ENCODE results near the gene ITGAX. TPM values are rescaled to one million over a fixed set of nuclear protein-coding genes. Genes with fewer than 3 reads are reported as not detected.
"Not testable (repeated sequence)": the region's sequence is repeated elsewhere in the genome, so short reads cannot be mapped to it uniquely, and the experiment has no call there.

The ITGAX gene
- total RNA-seq, 4 donors from 2014 or later: 0.11 to 3.2 (median 2.2) TPM

- Histone ChIP-seq H3K4me1 (no peaks in the 10 kb centered on the region), H3K4me3 (replicated peaks in 1 of 3) (no peak overlapping the region), H3K27ac (no peak overlapping the region), H3K27me3 (no peaks in the 10 kb centered on the region), H3K36me3 (no peaks in the 10 kb centered on the region), H3K9me3 (no peaks in the 10 kb centered on the region)
- intact Hi-C loops (cut with DNase I): no loop called here
- no peak for DNase-seq
- TF ChIP-seq POLR2A (IDR thresholded peaks at IDR 0.05) (no peak), CTCF (IDR thresholded peaks at IDR 0.05) (no peak)
- WGBS, 2 donors: 82 to 90% methylated on average over 4 of the region's 4 CpGs
These were observed 59.0 kb downstream of the ITGAX start for GRCh38 chr16:31413943-31414342.

- Histone ChIP-seq H3K27ac (no peak overlapping the region), H3K4me3 (replicated peaks in 1 of 3) (no peak overlapping the region), H3K36me3 (no peaks in the 10 kb centered on the region), H3K4me1 (no peaks in the 10 kb centered on the region), H3K9me3 (no peaks in the 10 kb centered on the region), H3K27me3 (no peaks in the 10 kb centered on the region)
- 66 to 67% methylated on average over 3 to 4 of the region's 4 CpGs for WGBS, 2 donors
- TF ChIP-seq POLR2A (IDR thresholded peaks at IDR 0.05) (no peak), CTCF (IDR thresholded peaks at IDR 0.05) (no peak)
- intact Hi-C loops (cut with DNase I): no loop called here
- no peak for DNase-seq
These were observed 59.7 kb downstream of the ITGAX start for GRCh38 chr16:31414706-31415105.

- no peaks in the 10 kb centered on the region for H3K27me3 ChIP-seq
- H3K4me1 ChIP-seq: no peaks in the 10 kb centered on the region
- no peak overlapping the region for H3K27ac ChIP-seq
- H3K36me3 ChIP-seq: no peaks in the 10 kb centered on the region
- no peak overlapping the region for H3K4me3 ChIP-seq (replicated peaks in 1 of 3)
- 74 to 83% methylated on average over 11 of the region's 11 CpGs for WGBS, 2 donors
- intact Hi-C loops (cut with DNase I): no loop called here
- H3K9me3 ChIP-seq: no peaks in the 10 kb centered on the region
- DNase-seq: no peak
- TF ChIP-seq POLR2A (IDR thresholded peaks at IDR 0.05): no peak
- no peak for TF ChIP-seq CTCF (IDR thresholded peaks at IDR 0.05)
These were observed 61.4 kb downstream of the ITGAX start for GRCh38 chr16:31416371-31416770.

- H3K36me3 ChIP-seq; intact Hi-C loops (cut with DNase I); H3K9me3 ChIP-seq; H3K4me1 ChIP-seq; H3K27ac ChIP-seq; DNase-seq; H3K27me3 ChIP-seq; H3K4me3 ChIP-seq (replicated peaks in 1 of 3): not testable (repeated sequence)
- 79 to 89% methylated on average over 2 of the region's 2 CpGs for WGBS, 2 donors
These were observed 62.1 kb downstream of the ITGAX start for GRCh38 chr16:31417036-31417435.

- Histone ChIP-seq H3K4me3 (replicated peaks in 1 of 3) (no peak overlapping the region), H3K4me1 (no peaks in the 10 kb centered on the region), H3K36me3 (no peaks in the 10 kb centered on the region), H3K9me3 (no peaks in the 10 kb centered on the region), H3K27ac (no peak overlapping the region), H3K27me3 (no peaks in the 10 kb centered on the region)
- 87% methylated on average over 5 of the region's 5 CpGs for WGBS, 2 donors
- TF ChIP-seq POLR2A (IDR thresholded peaks at IDR 0.05) (no peak), CTCF (IDR thresholded peaks at IDR 0.05) (no peak)
- no peak for DNase-seq
- intact Hi-C loops (cut with DNase I): no loop called here
These were observed 62.9 kb downstream of the ITGAX start for GRCh38 chr16:31417916-31418315.

GRCh38 chr16:31420037-31420436, 65.1 kb downstream of the ITGAX start:
- DNase-seq: no peak
- H3K4me3 ChIP-seq (replicated peaks in 1 of 3): no peak overlapping the region
- H3K4me1 ChIP-seq: no peaks in the 10 kb centered on the region
- H3K27me3 ChIP-seq: no peaks in the 10 kb centered on the region
- no peak for TF ChIP-seq CTCF (IDR thresholded peaks at IDR 0.05)
- no peak for TF ChIP-seq POLR2A (IDR thresholded peaks at IDR 0.05)
- intact Hi-C loops (cut with DNase I): no loop called here
- no peaks in the 10 kb centered on the region for H3K36me3 ChIP-seq
- H3K9me3 ChIP-seq: no peaks in the 10 kb centered on the region
- H3K27ac ChIP-seq: no peak overlapping the region
- WGBS, 2 donors: 68 to 72% methylated on average over 3 of the region's 3 CpGs

All from thyroid gland (tissue), 4 donors.